Brain microvascular endothelial cell (primary cell): ENCODE measurements around the gene TMEM134.

Source experiments
- DNase-seq: peaks from one replicate; pipeline ENCODE4 v3.0.0-alpha.2; 2020
- H3K27ac ChIP-seq: fragments of 250-450 bp; sonication (Bioruptor Pico); 2 replicates; pipeline ENCODE4 v1.5.1; 2020; ENCODE audit warnings: mild to moderate bottlenecking, moderate library complexity
- H3K27me3 ChIP-seq: fragments of 250-450 bp; sonication (Bioruptor Pico); replicated peaks from 2 replicates; pipeline ENCODE4 v1.5.1; 2020; ENCODE audit warnings: mild to moderate bottlenecking
- H3K36me3 ChIP-seq: fragments of 250-450 bp; sonication (Bioruptor Pico); replicated peaks from 2 replicates; pipeline ENCODE4 v1.5.1; 2020; ENCODE audit warnings: mild to moderate bottlenecking
- H3K4me3 ChIP-seq: 2 replicates; pipeline ENCODE4 v1.5.1; 2011; ENCODE audit warnings: low read depth, mild to moderate bottlenecking, control low read depth, low read length, moderate library complexity
- CTCF ChIP-seq: IDR thresholded peaks from 2 replicates; pipeline ENCODE4 v1.5.1; 2011; ENCODE audit warnings: low read depth, mild to moderate bottlenecking, moderate library complexity, low read length, control low read depth, inconsistent platforms; ENCODE audit errors: missing control alignments
- in situ Hi-C: cut with HindIII; loops from 2 replicates; pipeline ENCODE4 v1.10.0; 2017; ENCODE audit warnings: low sequenced_read_pairs, low pct_ligation_motif_present

TMEM134 gene

DNA sequence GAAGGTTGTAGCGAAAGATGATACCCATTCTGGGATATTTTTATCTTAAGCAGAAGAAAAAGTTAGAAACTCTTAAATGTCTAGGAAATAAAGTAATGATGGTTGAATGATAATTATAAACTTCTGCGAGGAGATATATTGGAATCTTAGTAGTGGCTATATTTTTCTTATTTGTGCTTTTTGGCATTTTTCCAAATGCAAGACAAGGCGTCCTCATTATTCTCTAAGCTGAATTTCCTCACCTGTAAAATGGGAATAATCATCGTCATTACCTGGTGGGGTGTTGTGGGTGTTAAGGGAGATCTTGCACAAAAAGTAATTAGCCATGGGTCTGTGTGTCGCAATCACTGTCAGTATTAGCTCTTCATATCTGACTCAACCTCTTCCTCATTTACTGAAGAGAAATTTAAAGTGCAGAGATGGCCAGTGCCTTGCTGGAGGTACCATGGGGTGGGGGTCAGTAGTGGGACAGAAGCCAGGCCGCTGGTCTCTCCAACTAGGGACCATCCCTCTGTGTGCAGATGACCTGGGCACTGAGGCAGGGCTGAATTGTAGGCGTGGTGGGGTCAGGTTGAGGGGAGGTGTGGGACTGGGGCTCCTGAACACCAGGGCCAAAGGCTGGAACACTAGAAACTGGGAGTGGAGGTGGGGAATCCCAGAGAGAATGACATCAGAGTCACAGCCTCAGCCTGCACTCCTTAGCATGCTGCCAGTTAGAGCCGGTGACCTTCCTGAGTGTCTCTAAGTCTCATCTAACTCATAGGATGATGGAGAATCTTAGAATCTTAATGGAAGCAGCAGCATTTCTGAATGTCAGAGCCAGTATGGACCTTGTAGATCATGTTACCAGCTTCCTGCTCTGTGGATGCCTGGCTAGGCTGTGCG, 32.0 kb upstream of the TMEM134 start:
- peaks cover 42% of the 10 kb centered on the region for H3K36me3 ChIP-seq
- in situ Hi-C loops: no loop called here
- H3K27me3 ChIP-seq: no peaks in the 10 kb centered on the region
- H3K27ac ChIP-seq: no peak overlapping the region
- DNase-seq: no peak
- no peak for TF ChIP-seq CTCF
- no peak overlapping the region for H3K4me3 ChIP-seq

DNA sequence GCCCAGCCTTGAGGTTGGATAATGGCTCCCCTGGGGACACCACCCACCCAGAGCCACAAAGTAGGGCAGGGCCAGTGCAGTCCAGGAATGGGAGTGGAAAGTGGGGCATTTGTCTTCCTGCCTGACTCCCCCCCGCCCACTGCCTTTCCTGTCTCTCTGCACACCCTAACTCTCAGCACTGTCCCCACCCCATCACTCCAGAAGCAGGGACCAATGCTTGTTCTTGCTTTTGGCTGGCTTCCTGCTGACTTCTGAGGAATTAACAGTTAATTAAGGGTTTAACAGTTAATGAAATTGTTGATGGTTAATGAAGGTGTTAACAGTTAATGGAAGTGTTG, 31.4 kb upstream of the TMEM134 start:
- H3K27ac ChIP-seq: no peak overlapping the region
- DNase-seq: no peak
- peaks cover 48% of the 10 kb centered on the region for H3K36me3 ChIP-seq
- H3K4me3 ChIP-seq: no peak overlapping the region
- TF ChIP-seq CTCF: no peak
- no peaks in the 10 kb centered on the region for H3K27me3 ChIP-seq
- in situ Hi-C loops: no loop called here

GRCh38 chr11:67499808-67500483, 30.9 kb upstream of the TMEM134 start:
- no peaks in the 10 kb centered on the region for H3K27me3 ChIP-seq
- TF ChIP-seq CTCF: no peak
- H3K27ac ChIP-seq: no peak overlapping the region
- H3K36me3 ChIP-seq: peaks cover 53% of the 10 kb centered on the region
- no peak for DNase-seq
- no peak overlapping the region for H3K4me3 ChIP-seq
- in situ Hi-C loops: no loop called here

DNA sequence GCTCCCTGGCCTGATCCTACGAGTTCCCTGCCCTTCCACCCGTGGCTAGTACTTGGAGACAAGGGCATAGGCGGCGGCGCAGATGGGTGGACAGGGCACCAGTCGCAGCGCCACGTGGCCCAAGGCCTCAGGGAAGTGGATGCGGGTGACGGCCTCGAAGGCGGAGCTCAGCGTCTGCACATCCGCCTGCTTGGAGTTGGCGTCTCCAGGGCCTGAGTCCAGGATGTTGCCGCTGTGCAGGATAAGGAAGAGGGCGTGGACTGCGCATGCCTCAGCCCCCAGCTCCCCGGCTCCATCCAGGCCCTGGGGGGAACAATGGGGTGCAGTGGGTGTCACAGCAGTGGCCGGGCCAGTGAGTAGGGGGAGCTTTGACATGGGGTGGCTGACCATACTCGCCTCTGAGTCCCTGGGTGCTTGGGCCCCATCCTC, 29.5 kb upstream of the TMEM134 start:
- H3K36me3 ChIP-seq: peaks cover 62% of the 10 kb centered on the region
- in situ Hi-C loops: no loop called here
- H3K27me3 ChIP-seq: no peaks in the 10 kb centered on the region
- TF ChIP-seq CTCF: no peak
- H3K4me3 ChIP-seq: no peak overlapping the region
- no peak for DNase-seq
- H3K27ac ChIP-seq: no peak overlapping the region

- no peak for TF ChIP-seq CTCF
- H3K36me3 ChIP-seq: peaks cover 68% of the 10 kb centered on the region
- no peak for DNase-seq
- in situ Hi-C loops: no loop called here
- H3K27me3 ChIP-seq: no peaks in the 10 kb centered on the region
- H3K4me3 ChIP-seq: no peak overlapping the region
- H3K27ac ChIP-seq: no peak overlapping the region
Observed at GRCh38 chr11:67497656-67498291, 28.7 kb upstream of the TMEM134 start.
